K562 (cell line): Measurements from ENCODE around the gene GPRIN3. TPM values are rescaled to one million over a fixed set of nuclear protein-coding genes. Genes with fewer than 3 reads are reported as not detected.

Experiments
- ATAC-seq: fragments of 200-7000 bp; cut with Tn5 transposase; 3 replicates; pipeline ENCODE4 v1.9.1; 2020; ENCODE audit warnings: moderate library complexity
- BruUV-seq: library from RNA; stranded (reverse); fragments of 400-500 nt; replicated peaks from 2 replicates; lab custom pipeline; 2021; lab: Mats Ljungman, UMichigan
- CTCF ChIA-PET: fragments of 300-600 bp; formaldehyde crosslinking; extraction: SDS; loops from one replicate; lab custom pipeline; 2021; ENCODE audit warnings: low intra/inter-chr PET ratio; lab: Yijun Ruan, JAX
- POLR2A ChIA-PET: fragments of 300-600, 350-650 bp; sonication (Branson Sonifier 250); formaldehyde crosslinking; extraction: SDS; loops from one replicate; lab custom pipeline; 2021; ENCODE audit warnings: antibody characterized with exemption, inconsistent platforms; lab: Yijun Ruan, JAX
- DNase-seq, 4 experiments: peaks; one replicate each; pipeline versions ENCODE4 v3.0.0 to v3.0.0-alpha.2; 2011 to 2018; ENCODE audit warnings: low spot score in 3 of 4, mixed read lengths in 3 of 4; ENCODE audit errors: extremely low read depth in 1 of 4
- FAIRE-seq: peaks from 2 replicates; lab custom pipeline; 2011; peaks lifted over from hg19 to GRCh38; lab: Jason Lieb, UNC
- H2AFZ ChIP-seq: 2 replicates; pipeline ENCODE4 v1.6.0; 2011; ENCODE audit warnings: low read depth, low read length, control low read depth, inconsistent platforms
- H3K27ac ChIP-seq: fragments of 200-600 bp; 3 replicates; pipeline ENCODE4 v1.8.0; 2011; ENCODE audit warnings: low read depth, mild to moderate bottlenecking, control low read depth, inconsistent platforms, low read length, moderate library complexity, mixed read lengths; ENCODE audit errors: extremely low read depth
- H3K27me3 ChIP-seq, 2 experiments: fragments of 300-600 bp in 1 of 2; 2 replicates in 1 of 2; 3 replicates in 1 of 2; pipeline versions ENCODE4 v1.6.0 to v1.8.0; 2011; ENCODE audit warnings: inconsistent platforms in 2 of 2, low read length in 2 of 2, mild to moderate bottlenecking in 1 of 2, mixed read lengths in 1 of 2, moderate library complexity in 1 of 2; ENCODE audit not compliant: control insufficient read depth in 2 of 2, insufficient read depth in 2 of 2
- H3K36me3 ChIP-seq: fragments of 300-600 bp; 3 replicates; pipeline ENCODE4 v1.8.0; 2011; ENCODE audit warnings: mild to moderate bottlenecking, low read length, inconsistent platforms; ENCODE audit not compliant: control insufficient read depth, insufficient read depth
- H3K4me1 ChIP-seq, 2 experiments: fragments of 200-600 bp in 1 of 2; replicated peaks in 1 of 2; 2 replicates in 1 of 2; 3 replicates in 1 of 2; pipeline versions ENCODE4 v1.5.1 to v1.8.0; 2011; ENCODE audit warnings: inconsistent platforms in 2 of 2, low read length in 2 of 2, mild to moderate bottlenecking in 1 of 2, mixed read lengths in 1 of 2, moderate library complexity in 1 of 2; ENCODE audit not compliant: control insufficient read depth in 2 of 2, insufficient read depth in 2 of 2
- H3K4me2 ChIP-seq: 2 replicates; pipeline ENCODE4 v1.6.1; 2011; ENCODE audit warnings: low read length, control low read depth, inconsistent platforms, mixed read lengths; ENCODE audit not compliant: insufficient read depth
- H3K4me3 ChIP-seq: fragments of 200-600 bp; sonication (generic), shearing (Covaris generic); 2 replicates; pipeline ENCODE4 v1.5.1; 2016; ENCODE audit warnings: control low read depth, inconsistent platforms
- H3K79me2 ChIP-seq: fragments of 200-600 bp; 3 replicates; pipeline ENCODE4 v1.8.0; 2011; ENCODE audit warnings: low read length, inconsistent platforms; ENCODE audit not compliant: control insufficient read depth, insufficient read depth
- H3K9ac ChIP-seq, 2 experiments: 2 replicates each; pipeline versions ENCODE4 v1.6.0 to v1.6.1; 2011; ENCODE audit warnings: low read depth in 2 of 2, low read length in 2 of 2, control low read depth in 1 of 2, inconsistent platforms in 1 of 2, mild to moderate bottlenecking in 1 of 2, mixed read lengths in 1 of 2; ENCODE audit not compliant: insufficient read depth in 1 of 2
- H3K9me1 ChIP-seq: one replicate; pipeline ENCODE4 v1.6.0; 2011; ENCODE audit warnings: inconsistent platforms, mild to moderate bottlenecking, low read length, moderate library complexity; ENCODE audit not compliant: control insufficient read depth, insufficient read depth
- H3K9me3 ChIP-seq: replicated peaks from 2 replicates; pipeline ENCODE4 v1.5.1; 2011; ENCODE audit warnings: low read depth, low read length, inconsistent platforms; ENCODE audit not compliant: control insufficient read depth, insufficient read depth
- H4K20me1 ChIP-seq: replicated peaks from 2 replicates; pipeline ENCODE4 v1.6.1; 2011; ENCODE audit warnings: low read length, inconsistent platforms, mixed read lengths; ENCODE audit not compliant: control insufficient read depth, insufficient read depth
- ASH1L ChIP-seq: fragments of 450-650 bp; IDR thresholded peaks from 2 replicates; pipeline ENCODE4 v1.6.1; 2018; ENCODE audit warnings: borderline replicate concordance, mild to moderate bottlenecking, low read depth; ENCODE audit not compliant: partially characterized antibody
- CBFA2T2 ChIP-seq: fragments of 450-650 bp; conservative IDR thresholded peaks from 2 replicates; pipeline ENCODE4 v1.6.1; 2017; ENCODE audit warnings: mild to moderate bottlenecking
- ETV5 ChIP-seq: sonication (generic); formaldehyde crosslinking; IDR thresholded peaks from 2 replicates; pipeline ENCODE4 v1.4.0; 2020; ENCODE audit warnings: low read depth, mild to moderate bottlenecking, missing genetic modification reagents
- MYNN ChIP-seq, 2 experiments: sonication (generic); formaldehyde crosslinking in 1 of 2; IDR thresholded peaks; 2 replicates each; pipeline versions ENCODE4 v1.5.0 to v1.6.1; 2016 to 2020; ENCODE audit warnings: antibody characterized with exemption in 1 of 2, missing genetic modification reagents in 1 of 2
- POLR2B ChIP-seq: fragments of 450-650 bp; IDR thresholded peaks from 2 replicates; pipeline ENCODE4 v1.6.1; 2018; ENCODE audit warnings: low read depth; ENCODE audit not compliant: partially characterized antibody
- SMARCA5 ChIP-seq: fragments of 450-650 bp; IDR thresholded peaks from 2 replicates; pipeline ENCODE4 v1.6.1; 2016
- ZKSCAN8 ChIP-seq: fragments of 200-800 bp; sonication (Bioruptor generic); IDR thresholded peaks from 2 replicates; pipeline ENCODE4 v1.6.1; 2016; ENCODE audit warnings: missing genetic modification characterization, missing compliant biosample characterization
- WGBS: fragments of 100-300 bp; shearing (Covaris generic); methylation state at CpG from one replicate; pipeline ENCODE4 v1.1.6; 2016; ENCODE audit warnings: low coverage, mixed read lengths; ENCODE audit not compliant: insufficient coverage; ENCODE audit errors: missing lambda C conversion rate; 5-methylcytosine and 5-hydroxymethylcytosine counted together
- in situ Hi-C: fragments of 300-500 bp; cut with MboI; formaldehyde crosslinking; loops from 4 replicates; pipeline ENCODE4 v1.15.0; 2018; ENCODE audit warnings: inconsistent platforms, mixed read lengths
- intact Hi-C: fragments of 100-400 bp; cut with micrococcal nuclease; formaldehyde crosslinking; loops from 2 replicates; pipeline ENCODE4 v1.14.2; 2022
- polyA plus RNA-seq, 8 experiments: library from polyadenylated mRNA; depleted of rRNA in 4 of 8; stranded (reverse) in 5 of 8; unstranded in 3 of 8; fragments of >200 nt; fragmentation: Nextera tagmentation in 2 of 8; fragmentation: Illumina TruSeq in 1 of 8; extraction: Ambion mirVana in 2 of 8; extraction: Trizol in 1 of 8; gene quantifications; 2 replicates each; pipeline versions ENCODE4 v1.2.1 to v1.2.3, GENCODE V29; 2011 to 2014; ENCODE audit warnings: inconsistent platforms in 1 of 8, missing spikeins in 1 of 8
- total RNA-seq, 7 experiments: library from RNA; depleted of rRNA in 6 of 7; stranded (reverse); fragments of >200 nt in 6 of 7; fragmentation: Illumina TruSeq in 2 of 7; extraction: Trizol in 2 of 7; gene quantifications; 2 replicates each; pipeline versions ENCODE4 v1.2.1 to v1.2.3, GENCODE V29; 2011 to 2021; ENCODE audit warnings: low replicate concordance in 1 of 7
- TF ChIP-seq, protein P1 (sequence below): fragments of 450-650 bp; formaldehyde crosslinking; IDR thresholded peaks from 2 replicates; pipeline ENCODE4 v1.4.0; 2020; ENCODE audit warnings: mild to moderate bottlenecking, moderate library complexity

Gene GPRIN3
- total and polyA plus RNA-seq, 9 of the 15 experiments (the other 6 are each of a cell fraction or from before 2014, with no cell fraction given) = 0.02 TPM; not detected in 8

DNA sequence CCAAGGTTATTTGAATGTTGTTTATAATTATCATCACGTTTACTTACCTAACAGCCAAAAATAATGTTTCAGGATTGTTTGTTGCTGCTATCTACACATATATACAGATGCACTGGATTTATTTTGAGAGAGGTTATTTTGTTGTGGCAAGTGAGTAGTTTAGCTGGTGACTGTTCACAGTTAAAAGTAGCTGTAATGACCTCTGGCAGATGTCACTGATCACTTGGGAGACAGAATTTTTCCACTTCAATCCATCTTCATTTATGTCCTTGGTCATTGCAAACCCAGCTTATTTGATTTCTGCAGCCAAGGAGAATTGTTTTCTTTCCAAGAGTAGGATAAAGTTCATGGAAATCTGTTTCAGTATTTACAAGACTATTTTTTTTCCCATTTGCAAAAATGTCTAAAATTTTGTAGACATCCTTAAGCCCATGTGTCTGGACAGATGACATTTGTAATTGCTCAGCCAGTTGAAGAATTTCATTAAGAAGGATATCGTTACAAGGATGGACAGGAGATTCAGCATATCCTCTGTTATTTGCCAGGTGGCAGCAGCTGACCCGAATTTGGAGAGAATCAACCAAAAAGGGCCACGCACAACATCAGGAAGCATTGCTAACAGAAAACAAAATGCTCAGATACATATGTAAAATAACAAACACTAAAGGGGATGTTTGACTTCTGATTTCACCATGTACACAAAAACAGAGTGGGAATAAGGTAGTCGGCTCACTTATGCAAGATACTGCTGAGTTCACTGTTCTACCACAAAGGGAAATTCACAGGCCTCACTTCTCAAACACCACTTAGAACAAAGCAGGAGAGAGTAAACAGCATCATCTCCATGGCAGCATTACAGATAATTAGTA is 64.5 kb downstream of the GPRIN3 start:
- WGBS = 0% methylated on average over 5 of the region's 5 CpGs
- TF ChIP-seq POLR2B (no peak), ZKSCAN8 (no peak), ASH1L (no peak), ETV5 (CRISPR knock-in tag) (no peak), CBFA2T2 (no peak), SMARCA5 (no peak), MYNN (IDR thresholded peaks at IDR 0.05) (no peak), MYNN (CRISPR knock-in tag; IDR thresholded peaks at IDR 0.05) (no peak)
- TF ChIP-seq, protein P1, sequence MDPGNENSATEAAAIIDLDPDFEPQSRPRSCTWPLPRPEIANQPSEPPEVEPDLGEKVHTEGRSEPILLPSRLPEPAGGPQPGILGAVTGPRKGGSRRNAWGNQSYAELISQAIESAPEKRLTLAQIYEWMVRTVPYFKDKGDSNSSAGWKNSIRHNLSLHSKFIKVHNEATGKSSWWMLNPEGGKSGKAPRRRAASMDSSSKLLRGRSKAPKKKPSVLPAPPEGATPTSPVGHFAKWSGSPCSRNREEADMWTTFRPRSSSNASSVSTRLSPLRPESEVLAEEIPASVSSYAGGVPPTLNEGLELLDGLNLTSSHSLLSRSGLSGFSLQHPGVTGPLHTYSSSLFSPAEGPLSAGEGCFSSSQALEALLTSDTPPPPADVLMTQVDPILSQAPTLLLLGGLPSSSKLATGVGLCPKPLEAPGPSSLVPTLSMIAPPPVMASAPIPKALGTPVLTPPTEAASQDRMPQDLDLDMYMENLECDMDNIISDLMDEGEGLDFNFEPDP (CRISPR knock-in tag) = no peak
- Histone ChIP-seq H4K20me1 (no peaks in the 10 kb centered on the region), H3K27ac (no peak overlapping the region), H3K36me3 (no peaks in the 10 kb centered on the region), H3K79me2 (no peaks in the 10 kb centered on the region), H2AFZ (no peak overlapping the region), H3K4me1 (no peaks in the 10 kb centered on the region), H3K9me1 (no peaks in the 10 kb centered on the region), H3K9ac (no peak overlapping the region), H3K27me3 (peaks cover 0 to 5% of the 10 kb centered on the region in 2 experiments; a peak in 1 of 5 replicates), H3K4me2 (no peak overlapping the region), H3K9me3 (no peaks in the 10 kb centered on the region), H3K4me3 (no peak overlapping the region)
- CTCF ChIA-PET = no interaction called here
- intact Hi-C loops (no loop called here), in situ Hi-C loops (no loop called here)
- ATAC-seq (no peak), DNase-seq (no peak), FAIRE-seq (no peak)
- no TSS peak for BruUV-seq
- POLR2A ChIA-PET = interaction anchor here (0.6 kb wide), 1 partner anchor 17 kb away, joined by 4 read pairs; no protein-coding TSS in a partner anchor
